Vagina (tissue), 2 donors: ENCODE data around the gene SLC2A4RG. TPM values are rescaled to one million over a fixed set of nuclear protein-coding genes. Genes with fewer than 3 reads are reported as not detected.

Experiments
- DNase-seq, 2 donors: peaks; one replicate each; pipeline ENCODE4 v3.0.0-alpha.2; 2017; ENCODE audit errors: extremely low spot score in 2 of 2
- H3K27ac ChIP-seq: fragments of 200-600 bp; sonication (generic); one replicate; pipeline ENCODE4 v1.5.1; 2019
- H3K27me3 ChIP-seq: fragments of 200-600 bp; sonication (generic); one replicate; pipeline ENCODE4 v1.5.1; 2019
- H3K36me3 ChIP-seq, 2 donors: fragments of 200-600 bp; sonication (generic); one replicate each; pipeline ENCODE4 v1.5.1; 2017 to 2019
- H3K4me1 ChIP-seq: fragments of 200-600 bp; sonication (generic); one replicate; pipeline ENCODE4 v1.5.1; 2019
- H3K4me3 ChIP-seq, 2 donors: fragments of 200-600 bp; sonication (generic); 1 replicate in 1 of 2; 2 replicates in 1 of 2; pipeline ENCODE4 v1.5.1; 2016 to 2019
- H3K9me3 ChIP-seq: fragments of 200-600 bp; sonication (generic); one replicate; pipeline ENCODE4 v1.5.1; 2019
- CTCF ChIP-seq, 3 experiments: fragments of 450-650 bp in 2 of 3; fragments of 200-600 bp in 1 of 3; sonication (generic) in 1 of 3; IDR thresholded peaks; one replicate each; pipeline ENCODE4 v1.5.1; 2017 to 2019; ENCODE audit warnings: antibody characterized with exemption in 3 of 3, mild to moderate bottlenecking in 2 of 3, moderate library complexity in 2 of 3
- POLR2A ChIP-seq, 2 donors: fragments of 450-650 bp; IDR thresholded peaks; one replicate each; pipeline ENCODE4 v1.6.1; 2017; ENCODE audit warnings: antibody characterized with exemption in 2 of 2, mild to moderate bottlenecking in 2 of 2, moderate library complexity in 2 of 2
- POLR2AphosphoS5 ChIP-seq, 2 donors: sonication (generic); formaldehyde crosslinking; IDR thresholded peaks; one replicate each; pipeline ENCODE4 v1.9.0; 2017; ENCODE audit warnings: antibody characterized with exemption in 2 of 2, mild to moderate bottlenecking in 2 of 2, low read depth in 1 of 2; ENCODE audit not compliant: insufficient read depth in 1 of 2
- intact Hi-C: fragments of 100-400 bp; cut with DNase I; formaldehyde crosslinking; loops from one replicate; pipeline ENCODE4 v1.15.1; 2023
- total RNA-seq: library from RNA; depleted of rRNA; stranded (reverse); fragments of >200 nt; gene quantifications from one replicate; pipeline ENCODE4 v1.2.3, GENCODE V29; 2016

Gene SLC2A4RG
- total RNA-seq, 1 donor from 2014 or later: 33.1 TPM

- H3K4me3 ChIP-seq: no peak overlapping the region
- TF ChIP-seq POLR2A (IDR thresholded peaks at IDR 0.05) (no peak), CTCF (IDR thresholded peaks at IDR 0.05) (no peak)
- intact Hi-C loops: loop anchor here (5.0 kb wide), 1 partner anchor 88 kb away; the partner anchor contains the start of gene TPD52L2
- DNase-seq: no peak
- no peak overlapping the region for H3K27ac ChIP-seq
- H3K27me3 ChIP-seq: no peaks in the 10 kb centered on the region
- H3K36me3 ChIP-seq: no peaks in the 10 kb centered on the region
- peaks cover 15% of the 10 kb centered on the region for H3K4me1 ChIP-seq
- H3K9me3 ChIP-seq: no peaks in the 10 kb centered on the region
Measured at GRCh38 chr20:63778857-63779256, 39.3 kb downstream of the SLC2A4RG start.

GRCh38 chr20:63781181-63781580 is 41.6 kb downstream of the SLC2A4RG start:
- intact Hi-C loops: no loop called here
- TF ChIP-seq POLR2A (IDR thresholded peaks at IDR 0.05): no peak
- no peak for TF ChIP-seq CTCF (IDR thresholded peaks at IDR 0.05)
- TF ChIP-seq POLR2AphosphoS5 (IDR thresholded peaks at IDR 0.05; ENCODE audit: insufficient read depth in 1 of 2, low read depth in 1 of 2): no peak
- H3K36me3 ChIP-seq: no peaks in the 10 kb centered on the region
- no peak overlapping the region for H3K4me3 ChIP-seq
- H3K27ac ChIP-seq: no peak overlapping the region
- no peaks in the 10 kb centered on the region for H3K9me3 ChIP-seq
- DNase-seq: no peak
- H3K4me1 ChIP-seq: no peaks in the 10 kb centered on the region
- no peaks in the 10 kb centered on the region for H3K27me3 ChIP-seq

DNA sequence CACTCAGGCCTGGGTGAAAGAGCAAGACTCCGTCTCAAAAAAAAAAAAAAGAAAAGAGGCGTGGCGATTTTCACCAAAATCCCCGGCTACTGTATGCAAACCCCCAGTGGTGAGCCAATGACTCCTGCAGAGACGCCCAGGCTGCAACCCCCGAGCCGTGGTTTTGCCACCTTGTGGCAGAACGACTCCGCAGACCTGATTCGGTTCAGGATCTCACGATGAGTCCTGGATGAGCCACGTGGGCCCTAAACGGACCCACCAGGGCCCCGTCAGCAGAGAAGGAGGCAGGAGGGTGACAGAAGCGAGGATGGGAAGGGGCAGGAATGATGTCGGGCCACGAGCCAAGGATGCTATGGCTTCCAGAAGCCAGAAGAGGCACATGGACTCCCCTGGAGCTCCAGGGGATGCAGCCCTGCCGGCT is 42.5 kb downstream of the SLC2A4RG start:
- TF ChIP-seq POLR2A (IDR thresholded peaks at IDR 0.05) (no peak), POLR2AphosphoS5 (IDR thresholded peaks at IDR 0.05; ENCODE audit: insufficient read depth in 1 of 2, low read depth in 1 of 2) (no peak), CTCF (IDR thresholded peaks at IDR 0.05) (no peak)
- intact Hi-C loops: no loop called here

DNA sequence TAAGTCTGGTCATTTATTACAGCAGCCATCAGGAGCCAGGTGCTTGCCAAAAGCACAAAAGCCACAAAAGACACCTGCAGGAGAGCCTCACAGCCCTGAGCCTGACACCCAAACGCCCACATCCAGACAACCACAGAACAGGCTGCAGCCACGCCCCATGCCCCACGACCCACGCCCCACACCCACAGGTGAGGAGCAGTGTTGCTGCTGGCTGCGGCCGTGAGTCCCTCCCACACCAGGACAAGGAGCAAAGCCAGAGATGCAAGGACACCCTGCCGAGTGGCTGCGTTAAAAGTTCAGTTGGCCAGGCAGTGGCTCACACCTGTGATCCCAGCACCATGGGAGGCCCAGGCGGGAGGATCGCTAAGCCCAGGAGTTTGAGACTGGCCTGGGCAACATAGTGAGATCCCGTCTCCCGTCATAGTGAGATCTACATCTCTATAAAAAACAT is 43.0 kb downstream of the SLC2A4RG start:
- Histone ChIP-seq H3K27me3 (no peaks in the 10 kb centered on the region), H3K36me3 (no peaks in the 10 kb centered on the region), H3K9me3 (no peaks in the 10 kb centered on the region), H3K4me1 (no peaks in the 10 kb centered on the region), H3K27ac (no peak overlapping the region), H3K4me3 (no peak overlapping the region)
- TF ChIP-seq POLR2A (IDR thresholded peaks at IDR 0.05): no peak
- no peak for TF ChIP-seq CTCF (IDR thresholded peaks at IDR 0.05)
- TF ChIP-seq POLR2AphosphoS5 (IDR thresholded peaks at IDR 0.05; ENCODE audit: insufficient read depth in 1 of 2, low read depth in 1 of 2): no peak
- no peak for DNase-seq
- intact Hi-C loops: no loop called here

More for the DNA sequence above, 42.5 kb downstream of the SLC2A4RG start:
- no peak overlapping the region for H3K27ac ChIP-seq
- H3K9me3 ChIP-seq: no peaks in the 10 kb centered on the region
- DNase-seq: no peak
- H3K36me3 ChIP-seq: no peaks in the 10 kb centered on the region
- H3K4me3 ChIP-seq: no peak overlapping the region
- no peaks in the 10 kb centered on the region for H3K27me3 ChIP-seq
- no peaks in the 10 kb centered on the region for H3K4me1 ChIP-seq

- DNase-seq: no peak
- Histone ChIP-seq H3K27ac (no peak overlapping the region), H3K4me1 (no peaks in the 10 kb centered on the region), H3K9me3 (no peaks in the 10 kb centered on the region), H3K4me3 (no peak overlapping the region), H3K36me3 (no peaks in the 10 kb centered on the region), H3K27me3 (no peaks in the 10 kb centered on the region)
- no peak for TF ChIP-seq POLR2A (IDR thresholded peaks at IDR 0.05)
- no peak for TF ChIP-seq CTCF (IDR thresholded peaks at IDR 0.05)
- no peak for TF ChIP-seq POLR2AphosphoS5 (IDR thresholded peaks at IDR 0.05; ENCODE audit: insufficient read depth in 1 of 2, low read depth in 1 of 2)
- intact Hi-C loops: no loop called here
Measured at GRCh38 chr20:63783970-63784369, 44.4 kb downstream of the SLC2A4RG start.
